Left forelimb (tissue), 1 donor: Measurements from ENCODE around the gene RESF1.
"Not testable (repeated sequence)": the region's sequence is repeated elsewhere in the genome, so short reads cannot be mapped to it uniquely, and the experiment has no call there.

Source experiments
- DNase-seq: peaks from one replicate; pipeline ENCODE4 v3.0.0-alpha.2; 2018; ENCODE audit warnings: low spot score

Gene RESF1, protein sequence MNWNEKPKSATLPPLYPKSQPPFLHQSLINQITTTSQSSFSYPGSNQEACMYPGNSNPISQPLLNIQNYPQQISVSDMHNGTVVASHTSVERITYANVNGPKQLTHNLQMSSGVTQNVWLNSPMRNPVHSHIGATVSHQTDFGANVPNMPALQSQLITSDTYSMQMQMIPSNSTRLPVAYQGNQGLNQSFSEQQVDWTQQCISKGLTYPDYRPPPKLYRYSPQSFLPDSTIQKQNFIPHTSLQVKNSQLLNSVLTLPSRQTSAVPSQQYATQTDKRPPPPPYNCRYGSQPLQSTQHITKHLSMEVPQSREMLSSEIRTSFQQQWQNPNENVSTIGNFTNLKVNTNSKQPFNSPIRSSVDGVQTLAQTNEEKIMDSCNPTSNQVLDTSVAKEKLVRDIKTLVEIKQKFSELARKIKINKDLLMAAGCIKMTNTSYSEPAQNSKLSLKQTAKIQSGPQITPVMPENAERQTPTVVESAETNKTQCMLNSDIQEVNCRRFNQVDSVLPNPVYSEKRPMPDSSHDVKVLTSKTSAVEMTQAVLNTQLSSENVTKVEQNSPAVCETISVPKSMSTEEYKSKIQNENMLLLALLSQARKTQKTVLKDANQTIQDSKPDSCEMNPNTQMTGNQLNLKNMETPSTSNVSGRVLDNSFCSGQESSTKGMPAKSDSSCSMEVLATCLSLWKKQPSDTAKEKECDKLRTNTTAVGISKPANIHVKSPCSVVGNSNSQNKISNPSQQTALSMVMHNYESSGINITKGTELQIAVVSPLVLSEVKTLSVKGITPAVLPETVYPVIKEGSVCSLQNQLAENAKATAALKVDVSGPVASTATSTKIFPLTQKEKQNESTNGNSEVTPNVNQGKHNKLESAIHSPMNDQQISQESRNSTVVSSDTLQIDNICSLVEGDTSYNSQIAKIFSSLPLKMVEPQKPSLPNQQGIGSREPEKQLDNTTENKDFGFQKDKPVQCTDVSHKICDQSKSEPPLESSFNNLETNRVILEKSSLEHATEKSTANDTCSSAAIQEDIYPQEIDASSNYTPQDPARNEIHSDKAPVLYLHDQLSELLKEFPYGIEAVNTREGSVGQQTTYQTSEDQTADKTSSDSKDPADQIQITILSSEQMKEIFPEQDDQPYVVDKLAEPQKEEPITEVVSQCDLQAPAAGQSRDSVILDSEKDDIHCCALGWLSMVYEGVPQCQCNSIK (N-terminal part only)

DNA sequence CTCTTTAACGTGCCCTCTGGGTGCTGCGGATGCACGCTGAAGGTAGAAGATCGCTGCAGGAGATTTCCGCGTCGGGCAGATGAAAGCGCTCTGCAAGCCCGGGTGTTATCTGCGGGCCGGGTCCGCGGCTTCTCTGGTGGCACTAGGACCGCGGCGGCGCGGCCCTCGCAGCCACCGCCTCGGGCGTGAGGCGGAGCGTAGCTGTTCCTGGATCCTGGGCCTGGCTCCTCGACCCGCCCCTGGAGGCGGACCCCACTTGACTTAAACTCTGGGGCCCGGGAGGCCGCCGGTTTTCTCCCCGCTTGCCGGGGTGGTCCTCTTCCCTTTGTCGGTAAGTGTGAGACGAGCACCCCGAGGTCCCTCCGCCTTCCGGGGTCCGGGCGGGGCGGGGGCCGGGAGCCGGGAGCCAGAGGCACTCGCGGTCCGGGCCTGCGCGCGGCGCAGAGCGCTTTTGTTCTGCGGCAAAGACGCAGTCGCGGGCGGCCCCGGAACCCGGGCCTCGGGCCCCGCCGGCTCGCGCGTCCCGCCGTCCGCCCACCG lies at the start of gene RESF1:
Gene RESF1 (plus strand): TSS at position 255 of the 540 bp plus-strand sequence. CDS start 21,541 bp downstream, outside the sequence.
- DNase-seq, result peak; percentile 92

DNA sequence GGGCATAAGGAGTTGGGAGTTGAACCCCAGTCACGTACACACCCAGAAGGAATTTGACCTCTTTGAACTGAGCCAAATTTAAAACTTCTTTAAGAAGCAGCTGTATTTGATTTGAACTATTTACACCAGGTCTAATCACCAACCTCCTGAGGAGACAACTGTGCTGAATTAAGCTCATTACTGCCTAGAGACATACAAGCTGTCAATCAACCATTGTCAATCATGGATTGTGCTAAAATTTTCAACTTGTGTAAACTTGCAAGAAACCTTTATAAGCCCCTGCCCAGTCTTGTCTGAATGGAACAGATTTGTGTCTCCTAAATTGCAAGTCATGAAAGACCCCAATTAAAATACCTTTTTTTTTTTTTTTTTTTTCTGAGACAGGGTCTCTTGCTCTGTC lies 44.3 kb upstream of the RESF1 start:
- DNase-seq, result no peak

DNA sequence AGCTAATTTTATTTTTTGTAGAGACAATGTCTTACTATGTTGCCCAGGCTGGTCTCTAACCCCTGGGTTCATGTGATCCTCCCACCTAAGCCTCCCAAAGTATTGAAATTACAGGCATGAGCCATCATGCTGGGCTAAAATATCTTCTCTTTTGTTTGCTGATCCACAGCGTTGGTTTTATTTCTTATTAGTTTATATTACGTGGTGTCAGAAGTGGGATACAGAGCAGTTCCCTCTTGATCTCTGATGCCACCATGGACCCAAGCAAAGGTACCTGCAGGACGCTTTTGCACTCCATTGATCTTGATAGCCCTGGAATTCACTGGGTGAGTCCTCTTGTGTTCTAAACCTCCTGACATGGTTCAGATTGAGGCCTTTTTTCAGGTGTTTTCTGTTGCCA lies 43.8 kb upstream of the RESF1 start:
- DNase-seq, result no peak

DNA sequence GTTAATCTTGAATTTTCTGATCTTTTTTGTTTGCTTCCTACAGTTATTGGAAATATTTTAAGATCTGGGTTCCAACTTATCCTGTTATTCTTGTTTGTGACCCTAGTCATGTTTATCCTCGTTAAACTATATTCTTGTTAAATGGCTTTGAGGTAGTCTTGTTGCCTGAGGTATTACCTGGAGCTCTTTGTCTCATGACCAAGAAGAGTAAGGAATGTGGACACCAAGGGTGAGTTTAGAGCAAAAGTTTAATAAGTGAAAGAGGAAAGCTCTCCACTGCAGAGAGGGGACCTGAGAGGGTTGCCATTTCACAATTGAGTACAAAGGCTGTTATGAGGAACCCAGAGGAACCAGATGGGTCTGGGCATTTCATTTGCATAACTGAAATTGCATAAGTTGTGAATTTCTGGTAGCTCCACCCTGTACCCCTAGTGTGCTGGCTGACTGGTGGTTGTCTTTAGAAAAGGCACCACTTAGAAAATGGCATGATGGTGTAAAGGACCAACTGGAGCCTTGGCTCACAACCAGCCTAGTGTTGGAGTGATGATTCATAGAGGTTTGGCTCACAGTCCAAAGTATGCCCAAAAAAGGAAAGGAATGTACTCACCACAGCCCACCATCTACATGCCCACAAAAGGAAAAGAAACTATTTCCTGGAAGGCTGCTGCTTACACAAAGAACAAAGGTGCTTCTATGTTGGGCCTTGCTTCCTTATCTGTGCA lies 36.7 kb upstream of the RESF1 start:
- no peak for DNase-seq

DNA sequence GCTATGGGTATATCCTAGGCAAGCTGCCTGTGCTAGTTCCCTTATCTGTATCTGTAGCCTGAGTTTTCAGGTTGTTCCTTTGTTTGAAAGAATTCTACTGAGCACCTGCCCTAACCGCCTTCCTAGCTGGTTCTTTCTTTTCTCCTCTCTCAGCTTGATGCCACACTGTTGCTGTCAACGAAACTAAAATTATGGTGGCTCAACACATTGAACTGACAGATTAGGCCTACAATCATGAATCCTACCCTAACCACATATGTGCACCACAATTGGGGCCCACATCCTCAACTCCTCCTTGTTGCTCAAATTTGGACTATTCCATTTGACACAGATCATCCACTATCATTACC lies 36.2 kb upstream of the RESF1 start:
- no peak for DNase-seq

DNA sequence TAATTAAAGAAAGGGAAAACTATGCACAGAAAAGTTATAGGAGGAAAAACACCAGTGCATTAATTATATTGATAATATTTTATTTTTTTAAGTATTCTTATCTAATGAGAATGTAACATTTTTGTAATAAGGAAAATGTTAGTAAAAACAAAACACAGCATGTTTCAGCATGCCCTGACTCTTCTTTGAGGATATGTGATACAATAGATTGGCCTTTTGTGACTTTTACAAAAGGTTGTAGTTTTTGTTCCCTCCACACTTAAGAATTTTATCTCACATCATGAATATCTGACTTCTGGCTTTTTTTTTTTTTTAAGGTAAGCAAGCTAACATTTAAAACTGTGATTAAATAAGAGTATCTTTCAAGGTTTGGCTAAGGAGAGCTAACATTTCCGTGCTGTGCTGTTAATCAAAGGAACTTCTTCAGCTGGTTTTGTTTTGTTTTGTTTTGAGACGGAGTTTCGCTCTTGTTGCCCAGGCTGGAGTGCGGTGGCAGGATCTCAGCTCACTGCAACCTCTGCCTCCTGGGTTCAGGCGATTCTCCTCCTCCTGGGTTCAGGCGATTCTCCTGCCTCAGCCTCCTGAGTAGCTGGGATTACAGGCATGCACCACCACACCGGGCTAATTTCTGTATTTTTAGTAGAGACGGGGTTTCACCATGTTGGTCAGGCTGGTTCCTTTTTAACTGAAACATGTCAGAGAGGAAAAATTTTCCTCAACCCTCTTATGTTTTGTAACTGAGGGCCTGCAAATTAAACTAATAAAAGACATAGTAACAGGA lies 30.8 kb upstream of the RESF1 start:
- no peak for DNase-seq

DNA sequence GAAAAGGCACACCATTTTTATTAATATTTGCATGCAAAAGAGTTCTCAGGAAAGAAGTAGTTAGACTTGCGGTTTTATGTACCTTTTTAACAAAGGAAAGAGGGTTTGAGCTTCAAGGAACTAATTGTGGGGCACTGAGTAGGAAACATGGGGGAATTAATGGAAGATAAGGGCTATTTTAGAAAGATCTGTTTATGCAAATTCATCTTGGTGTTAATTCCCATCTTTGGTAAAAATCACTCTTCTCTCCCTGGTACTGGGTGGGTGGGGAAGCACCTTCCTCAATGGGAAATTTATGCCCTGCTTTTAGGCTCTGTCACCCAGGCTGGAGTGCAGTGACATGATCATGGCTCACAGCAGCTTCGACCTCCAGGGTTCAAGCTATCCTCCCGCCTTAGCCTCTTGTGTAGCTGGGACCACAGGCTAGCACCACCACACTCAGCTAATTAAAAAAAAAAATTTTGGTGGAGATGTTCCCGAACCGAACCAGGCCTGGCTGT lies 30.1 kb upstream of the RESF1 start:
- no peak for DNase-seq

DNA sequence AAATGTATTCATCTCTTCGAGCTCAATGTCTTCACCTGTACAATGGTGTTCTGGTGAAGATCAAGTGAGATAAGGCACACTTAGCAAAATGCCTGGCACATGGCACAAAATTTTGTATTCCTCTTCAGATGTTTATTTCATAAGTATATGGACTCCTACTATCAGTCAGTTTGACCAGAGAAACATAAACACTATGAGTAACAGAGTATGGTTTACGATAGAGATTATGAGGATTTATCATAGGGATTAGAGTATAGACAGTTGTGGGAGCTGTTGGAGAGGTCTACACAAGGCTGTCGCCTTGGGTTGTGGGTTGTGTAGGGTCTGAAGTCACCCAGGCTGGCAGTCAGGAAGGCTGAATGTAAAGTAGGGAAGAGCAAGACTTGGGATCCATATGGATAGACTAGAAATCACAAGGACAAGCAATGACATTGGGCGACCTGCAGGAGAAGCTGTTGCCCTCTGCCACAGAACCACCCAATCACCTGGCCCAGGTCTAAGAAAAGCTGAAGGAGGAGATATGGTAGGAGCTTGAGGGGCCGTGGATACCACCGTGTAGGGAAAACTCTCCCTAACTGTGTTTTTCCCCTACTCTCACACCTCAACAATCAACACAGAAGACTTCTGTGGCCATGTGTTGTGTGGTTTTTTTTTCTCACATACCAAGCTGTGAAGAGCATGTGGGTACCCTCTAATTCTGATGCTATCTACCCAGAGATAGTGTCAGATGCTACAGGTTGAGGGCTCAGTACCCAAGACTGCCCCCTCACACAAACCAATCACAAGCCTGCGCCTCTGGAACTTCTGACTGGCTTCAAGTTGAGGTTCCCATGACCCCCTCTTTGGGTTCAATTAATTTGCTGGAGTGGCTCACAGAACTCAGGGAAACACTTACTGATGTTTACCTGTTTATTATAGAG lies 27.2 kb upstream of the RESF1 start:
- DNase-seq, result no peak

DNA sequence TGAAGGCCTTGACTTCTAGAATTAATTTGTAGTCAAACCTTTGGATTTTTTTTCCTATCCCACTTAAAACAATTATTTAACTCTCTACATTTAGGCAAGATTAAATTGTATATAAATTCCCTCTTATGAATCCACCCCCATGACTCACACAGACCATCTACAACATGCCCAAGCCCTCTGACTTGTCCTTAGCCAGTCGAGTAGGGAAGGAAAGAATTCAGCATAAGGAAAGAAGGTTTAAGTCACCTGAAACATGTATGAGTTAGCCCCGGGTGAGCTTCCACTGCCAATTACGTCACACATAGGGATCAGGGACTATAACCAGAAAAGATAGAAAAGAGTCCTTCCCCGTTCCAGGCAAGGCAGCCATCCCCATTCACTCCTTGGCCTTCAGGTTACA lies 14.9 kb upstream of the RESF1 start:
- no peak for DNase-seq

DNA sequence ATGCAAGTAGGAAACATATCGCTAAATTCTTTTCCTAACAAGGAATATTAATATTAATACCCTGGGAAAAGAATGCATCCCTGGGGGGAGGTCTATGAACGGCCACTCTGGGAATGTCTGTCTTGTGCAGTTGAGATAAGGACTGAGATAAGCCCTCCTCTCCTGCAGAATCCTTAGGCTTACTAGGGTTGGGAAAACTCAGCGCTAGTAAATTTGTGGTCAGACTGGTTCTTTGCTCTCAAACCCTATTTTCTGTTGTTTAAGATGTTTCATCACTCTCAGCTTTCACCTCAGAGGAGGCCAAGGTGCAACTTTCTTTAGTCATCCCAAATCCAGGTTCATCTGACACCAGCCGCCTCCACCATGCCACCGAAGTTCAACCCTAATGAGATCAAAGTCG lies 11.2 kb upstream of the RESF1 start:
- DNase-seq, result no peak

DNA sequence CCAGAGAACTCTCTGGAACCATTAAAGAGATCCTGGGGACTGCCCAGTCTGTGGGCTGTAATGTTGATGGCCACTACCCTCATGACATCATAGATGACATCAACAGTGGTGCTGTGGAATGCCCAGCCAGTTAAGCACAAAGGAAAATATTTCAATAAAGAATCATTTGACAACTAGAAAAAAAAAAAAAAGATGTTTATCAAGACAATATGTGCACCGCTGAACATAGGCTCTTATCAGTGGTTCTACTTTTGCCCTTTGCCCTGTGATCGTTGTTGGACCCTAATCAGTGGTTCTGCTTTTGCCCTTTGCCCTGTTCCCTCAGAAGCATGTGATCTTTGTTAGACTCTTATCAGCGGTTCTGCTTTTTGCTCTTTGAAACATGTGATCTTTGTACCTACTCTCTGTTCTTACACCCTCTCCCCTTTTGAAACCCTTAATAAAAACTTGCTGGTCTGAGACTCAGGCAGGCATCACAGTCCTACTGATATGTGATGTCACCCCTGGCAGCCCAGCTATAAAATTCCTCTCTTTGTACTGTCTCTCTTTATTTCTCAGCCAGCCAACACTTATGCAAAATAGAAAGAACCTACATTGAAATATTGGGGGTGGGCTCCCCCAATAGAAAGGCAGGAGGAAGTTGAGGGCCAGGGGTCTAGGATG lies 10.4 kb upstream of the RESF1 start:
- DNase-seq, result not testable (repeated sequence)

DNA sequence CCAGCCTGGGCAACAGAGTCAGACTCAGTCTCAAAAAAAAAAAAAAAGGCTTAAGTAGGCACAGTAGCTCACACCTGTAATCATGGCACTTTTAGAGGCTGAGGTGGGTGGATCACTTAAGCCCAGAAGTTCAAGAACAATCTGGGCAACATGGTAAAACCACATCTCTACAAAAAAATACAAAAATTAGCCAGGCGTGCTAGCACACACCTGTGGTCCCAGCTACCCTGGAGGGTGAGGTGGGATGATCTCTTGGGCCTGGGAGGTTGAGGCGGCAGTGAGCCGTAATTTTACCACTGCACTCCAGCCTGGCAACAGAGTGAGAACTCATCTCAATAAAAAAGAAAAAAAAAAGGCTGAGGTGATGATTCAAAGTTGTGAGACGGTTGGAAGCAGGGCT lies 9.1 kb upstream of the RESF1 start:
- DNase-seq, result no peak

DNA sequence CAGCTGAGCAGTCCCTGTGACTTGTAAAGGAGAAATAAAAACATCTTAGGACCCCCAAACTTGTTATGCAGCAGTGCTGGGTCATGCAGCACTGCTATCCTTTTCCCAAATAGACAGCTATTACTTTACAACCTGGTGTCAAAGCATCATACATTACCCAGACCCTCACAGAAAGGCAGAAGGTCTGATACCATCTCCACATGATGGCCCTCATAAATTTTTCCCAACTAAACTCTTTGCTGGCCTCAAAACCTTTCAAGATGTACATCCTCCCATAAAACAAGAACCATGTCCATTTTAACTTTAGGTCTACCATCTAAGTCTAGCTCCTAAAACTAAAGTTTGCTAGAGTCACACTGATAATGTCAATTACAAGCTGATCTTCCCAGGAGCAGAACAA lies 8.7 kb upstream of the RESF1 start:
- DNase-seq, result no peak

DNA sequence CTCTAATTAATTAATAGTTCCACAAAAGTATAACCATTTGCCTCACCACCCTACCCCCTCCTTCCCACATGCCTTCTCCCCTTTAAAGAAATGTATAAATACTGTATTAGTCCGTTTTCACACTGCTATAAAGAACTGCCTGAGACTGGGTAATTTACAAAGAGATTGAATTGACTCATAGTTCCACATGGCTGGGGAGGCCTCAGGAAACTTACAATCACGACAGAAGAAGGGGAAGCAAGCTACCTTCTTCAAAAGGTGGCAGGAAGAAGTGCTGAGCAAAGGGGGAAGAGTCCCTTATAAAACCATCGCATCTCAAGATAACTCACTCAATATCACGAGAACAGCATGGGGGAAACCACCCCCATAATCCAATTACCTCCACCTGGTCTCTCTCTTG lies 8.2 kb upstream of the RESF1 start:
- DNase-seq, result no peak

DNA sequence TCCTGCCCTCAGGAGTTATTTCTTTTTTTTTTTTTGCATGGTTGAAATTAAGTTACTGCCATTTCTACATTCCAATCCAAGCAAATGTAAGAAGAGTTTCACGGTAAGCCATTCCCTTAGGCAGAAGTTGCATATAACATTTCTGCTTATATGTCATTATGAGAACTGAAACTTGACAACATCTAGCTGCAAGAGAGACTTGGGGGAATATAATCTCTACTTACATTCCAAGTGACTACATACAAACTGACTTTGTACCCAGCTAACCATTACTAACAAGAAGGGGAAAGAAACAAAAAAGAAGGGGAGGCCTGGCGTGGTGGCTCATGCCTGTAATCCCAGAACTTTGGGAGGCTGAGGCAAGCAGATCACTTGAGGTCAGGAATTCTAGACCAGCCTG lies 7.3 kb upstream of the RESF1 start:
- no peak for DNase-seq

DNA sequence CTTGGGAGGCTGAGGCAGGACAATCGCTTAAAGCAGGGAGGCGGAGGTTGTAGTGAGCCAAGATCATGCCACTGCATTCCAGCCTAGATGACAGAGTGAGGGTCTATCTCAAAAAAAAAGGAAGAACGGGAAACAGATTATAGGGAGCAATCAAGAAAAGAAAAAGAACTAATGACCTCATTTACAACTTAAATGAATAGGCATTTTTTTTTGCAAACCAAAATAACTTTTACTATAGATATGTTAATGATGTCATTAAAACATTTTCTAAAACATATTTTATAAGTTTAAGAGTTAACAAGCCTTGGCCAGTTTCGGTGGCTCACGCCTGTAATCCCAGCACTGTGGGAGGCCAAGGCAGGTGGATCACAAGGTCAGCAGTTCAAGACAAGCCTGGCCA lies 6.8 kb upstream of the RESF1 start:
- no peak for DNase-seq

DNA sequence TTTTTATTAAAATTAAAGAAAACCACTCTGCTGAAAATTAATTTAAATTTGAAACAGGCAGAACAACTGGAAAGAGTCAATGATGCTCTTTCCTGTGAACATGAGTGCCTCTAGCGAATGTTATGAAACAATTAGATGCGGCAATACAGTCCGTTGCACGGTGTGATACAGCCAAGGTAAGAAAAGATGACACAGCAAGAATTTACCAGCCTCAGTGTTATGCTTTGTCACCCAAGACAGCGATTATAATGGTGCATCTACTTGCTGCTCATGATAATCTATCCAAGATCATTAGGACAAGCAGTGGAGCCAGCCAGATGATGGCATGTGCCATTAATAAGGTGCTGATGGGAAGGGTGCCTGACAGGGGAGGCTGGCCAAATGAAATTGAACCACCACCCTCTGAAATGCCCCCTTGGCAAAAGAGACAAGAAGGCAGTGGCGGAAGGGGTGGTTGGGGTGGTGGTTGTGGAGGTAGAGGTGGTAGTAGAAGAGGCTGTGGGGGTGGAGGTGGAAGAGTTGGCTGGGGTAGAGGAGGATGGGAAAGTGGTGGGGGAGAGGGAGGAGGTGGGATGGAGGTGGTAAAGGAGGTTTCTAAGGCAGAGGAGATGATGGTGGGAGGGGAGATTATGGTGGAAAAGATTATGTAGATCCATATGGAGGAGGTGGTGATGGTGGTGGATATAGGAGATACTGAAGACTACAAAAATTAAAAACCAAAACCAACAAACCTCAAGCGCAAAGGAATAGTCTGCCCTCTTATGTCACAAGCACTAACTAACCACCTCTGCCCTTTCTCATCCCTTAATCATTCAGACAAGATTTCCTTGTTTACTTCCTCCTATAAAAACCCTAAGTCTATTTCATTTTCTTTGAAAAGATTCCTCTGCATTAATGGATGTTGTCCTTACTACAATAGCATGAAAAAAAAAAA lies 4.0 kb upstream of the RESF1 start:
- no peak for DNase-seq
